ENCODE data around the gene MYO1D.

DNA sequence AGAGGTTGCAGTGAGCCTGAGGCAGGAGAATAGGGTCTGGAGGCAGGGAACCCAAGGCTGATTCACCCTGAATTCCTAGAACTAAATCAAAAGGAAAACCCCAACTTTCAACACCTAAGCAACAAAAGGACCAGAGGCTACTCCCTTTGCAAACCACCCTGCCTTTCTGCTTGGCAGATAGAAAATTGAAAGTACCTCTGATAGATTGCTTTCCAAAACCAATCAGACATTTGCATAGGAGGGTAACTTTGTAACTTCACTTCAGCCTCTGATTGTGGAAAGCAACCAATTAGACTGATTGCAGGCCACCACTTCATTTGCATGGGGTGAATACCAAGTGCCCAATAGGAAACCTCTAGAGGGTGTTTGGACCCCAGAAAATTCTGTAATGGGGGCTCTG is 40.2 kb upstream of the MYO1D start:
- TF ChIP-seq, protein P1, sequence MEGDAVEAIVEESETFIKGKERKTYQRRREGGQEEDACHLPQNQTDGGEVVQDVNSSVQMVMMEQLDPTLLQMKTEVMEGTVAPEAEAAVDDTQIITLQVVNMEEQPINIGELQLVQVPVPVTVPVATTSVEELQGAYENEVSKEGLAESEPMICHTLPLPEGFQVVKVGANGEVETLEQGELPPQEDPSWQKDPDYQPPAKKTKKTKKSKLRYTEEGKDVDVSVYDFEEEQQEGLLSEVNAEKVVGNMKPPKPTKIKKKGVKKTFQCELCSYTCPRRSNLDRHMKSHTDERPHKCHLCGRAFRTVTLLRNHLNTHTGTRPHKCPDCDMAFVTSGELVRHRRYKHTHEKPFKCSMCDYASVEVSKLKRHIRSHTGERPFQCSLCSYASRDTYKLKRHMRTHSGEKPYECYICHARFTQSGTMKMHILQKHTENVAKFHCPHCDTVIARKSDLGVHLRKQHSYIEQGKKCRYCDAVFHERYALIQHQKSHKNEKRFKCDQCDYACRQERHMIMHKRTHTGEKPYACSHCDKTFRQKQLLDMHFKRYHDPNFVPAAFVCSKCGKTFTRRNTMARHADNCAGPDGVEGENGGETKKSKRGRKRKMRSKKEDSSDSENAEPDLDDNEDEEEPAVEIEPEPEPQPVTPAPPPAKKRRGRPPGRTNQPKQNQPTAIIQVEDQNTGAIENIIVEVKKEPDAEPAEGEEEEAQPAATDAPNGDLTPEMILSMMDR (IDR thresholded peaks at IDR 0.05) = no peak
- TF ChIP-seq POLR2A (IDR thresholded peaks at IDR 0.05) = no peak

Measured in body of pancreas (tissue), 4 donors.